ENCODE results near the gene LSAMP.
A peak's percentile ranks its signal among the peaks of the same experiment; 100 is the strongest.
"Not testable (repeated sequence)": the region's sequence is repeated elsewhere in the genome, so short reads cannot be mapped to it uniquely, and the experiment has no call there.

Gene LSAMP

DNA sequence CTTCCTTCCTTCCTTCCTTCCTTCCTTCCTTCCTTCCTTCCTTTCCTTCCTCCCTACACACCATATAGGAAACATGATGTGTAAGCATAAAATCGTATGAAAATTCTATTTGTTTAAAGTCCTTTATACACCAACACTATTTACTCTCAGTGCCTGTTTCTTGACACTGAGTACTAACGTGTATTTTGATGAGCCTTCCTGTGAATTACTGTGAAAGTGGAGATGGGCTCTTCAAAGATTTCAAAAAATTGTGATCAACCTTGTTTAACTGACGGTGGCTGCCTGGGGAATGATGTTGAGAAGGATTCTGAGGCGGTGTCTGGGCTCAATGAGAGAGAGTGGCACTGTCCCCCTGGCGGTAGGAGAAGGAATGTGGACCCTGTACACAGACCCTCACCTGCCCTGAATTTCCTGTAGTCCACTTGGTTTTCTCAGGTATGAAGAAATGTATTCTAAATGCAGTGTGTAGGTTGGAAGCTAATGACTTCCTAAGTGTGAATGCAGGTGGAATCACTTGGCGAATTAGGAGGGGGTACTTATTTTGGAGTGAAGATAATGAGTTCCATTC is 584.0 kb downstream of the LSAMP start:
- DNase-seq, result no peak

DNA sequence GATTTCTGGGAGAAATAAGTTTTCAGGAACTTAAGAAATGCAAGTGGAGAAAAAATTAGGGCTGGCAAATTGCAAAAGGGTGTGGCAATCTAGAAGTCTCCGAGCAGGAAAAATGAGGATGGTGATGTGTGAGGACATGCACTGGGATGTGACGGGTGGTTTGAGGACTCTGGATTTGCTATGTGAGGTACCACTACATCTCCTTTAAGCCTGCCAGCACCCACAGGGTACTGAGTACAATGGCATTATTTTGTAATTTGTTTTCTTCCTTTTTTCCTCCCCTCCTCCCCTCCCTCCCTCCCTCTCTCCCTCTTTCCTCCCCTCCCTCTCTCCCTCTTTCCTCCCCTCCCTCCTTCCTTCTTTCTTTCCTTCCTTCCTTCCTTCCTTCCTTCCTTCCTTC is 584.5 kb downstream of the LSAMP start:
- DNase-seq, result no peak

- DNase-seq, result no peak
Measured at GRCh38 chr3:115859002-115859807, 586.1 kb downstream of the LSAMP start.

GRCh38 chr3:115857518-115858136 is 587.7 kb downstream of the LSAMP start:
- DNase-seq, result no peak

GRCh38 chr3:115855911-115856310 is 589.4 kb downstream of the LSAMP start:
- DNase-seq, result no peak

DNA sequence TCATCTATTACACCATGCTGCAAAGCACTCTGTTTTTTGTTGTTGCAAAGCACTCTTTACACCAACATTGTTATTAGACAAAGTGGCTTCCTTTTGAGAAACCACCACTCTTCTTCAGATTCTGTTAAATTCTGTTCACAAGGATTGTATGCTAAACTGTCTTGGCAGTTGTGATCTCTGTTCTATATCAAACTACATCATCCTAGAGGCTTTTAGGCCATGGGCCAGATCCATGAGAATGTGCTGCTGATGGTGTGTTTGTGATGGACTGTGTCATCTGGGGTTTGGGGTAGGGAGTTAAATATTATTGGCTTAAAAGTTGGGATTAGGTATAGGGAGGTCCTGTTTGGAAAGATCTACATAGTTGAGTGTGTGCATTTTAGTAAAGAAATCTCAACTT is 592.2 kb downstream of the LSAMP start:
- DNase-seq, result no peak

DNA sequence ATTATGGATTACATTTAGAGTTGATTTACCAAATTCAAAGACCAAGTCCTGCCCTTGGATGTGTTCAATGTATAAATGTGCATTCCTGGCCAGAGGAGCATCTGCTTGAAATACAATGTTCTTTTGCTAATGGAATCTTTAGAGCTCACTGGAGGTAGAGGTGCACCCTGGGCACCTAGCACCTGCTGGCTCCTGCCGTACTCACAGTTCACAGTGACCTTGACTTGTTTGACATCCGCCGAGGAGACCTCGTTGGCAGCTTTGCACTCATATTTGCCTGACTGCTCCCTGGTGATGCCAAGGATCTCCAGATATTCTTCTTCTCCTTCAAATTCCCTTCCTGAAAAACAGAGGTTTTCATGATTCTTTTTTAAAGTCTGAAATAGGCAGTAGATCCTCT is 593.0 kb downstream of the LSAMP start:
- DNase-seq, result no peak

DNA sequence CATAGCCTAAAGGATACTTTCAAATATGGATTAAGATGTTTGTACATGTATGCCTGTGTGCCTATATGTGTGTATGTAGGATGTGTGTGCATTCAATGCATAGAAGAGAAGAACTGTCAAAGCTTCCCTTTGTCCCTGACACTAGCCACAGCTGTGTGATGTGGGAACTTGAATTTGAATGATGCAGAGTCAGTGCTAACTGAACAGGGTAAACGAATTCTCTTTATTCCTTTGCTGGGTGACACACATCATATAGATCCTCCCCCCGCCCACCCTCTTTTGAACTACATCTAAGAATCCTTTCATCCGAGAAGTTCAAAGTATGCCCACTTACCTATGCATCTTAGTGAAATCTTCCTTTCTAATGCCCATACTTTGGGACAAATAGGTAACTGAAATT is 593.7 kb downstream of the LSAMP start:
- no peak for DNase-seq

DNA sequence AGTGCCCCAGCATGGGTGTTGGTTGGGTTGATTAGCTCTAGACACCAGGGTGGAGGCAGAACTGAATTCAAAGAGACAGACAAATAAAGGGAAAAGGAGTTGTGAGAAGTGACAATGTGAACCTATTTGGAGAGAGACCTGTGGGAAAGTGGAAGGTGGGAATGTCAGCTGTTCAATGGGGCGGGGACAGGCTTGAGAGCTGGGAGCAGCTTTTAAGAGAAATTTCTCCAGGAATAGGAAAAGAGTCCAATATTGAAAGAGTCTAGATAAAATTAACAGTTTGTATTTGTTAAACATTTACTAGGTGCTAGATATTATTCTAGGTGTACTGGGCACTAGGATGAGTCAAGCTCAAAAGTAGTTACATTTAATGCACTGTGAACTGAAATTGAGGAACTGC is 596.6 kb downstream of the LSAMP start:
- DNase-seq, result no peak

DNA sequence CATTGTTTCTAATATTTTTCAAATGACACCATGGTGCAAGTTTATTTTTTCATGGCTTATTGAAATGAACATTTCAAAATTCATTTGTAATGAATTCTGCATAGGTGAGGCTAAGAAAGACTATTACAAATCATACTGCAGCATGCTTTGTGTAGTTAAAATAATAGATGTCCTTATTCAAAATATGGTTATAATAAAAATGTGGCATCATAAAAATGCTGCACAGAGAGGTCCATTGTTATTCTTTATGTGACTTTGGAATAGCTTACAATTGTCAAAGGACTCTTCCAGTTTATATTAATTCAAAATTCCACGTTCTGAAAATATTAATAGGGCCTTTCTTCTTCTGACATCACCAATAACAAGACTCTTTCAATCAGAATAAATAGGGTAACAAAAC is 599.3 kb downstream of the LSAMP start:
- DNase-seq, result no peak

DNA sequence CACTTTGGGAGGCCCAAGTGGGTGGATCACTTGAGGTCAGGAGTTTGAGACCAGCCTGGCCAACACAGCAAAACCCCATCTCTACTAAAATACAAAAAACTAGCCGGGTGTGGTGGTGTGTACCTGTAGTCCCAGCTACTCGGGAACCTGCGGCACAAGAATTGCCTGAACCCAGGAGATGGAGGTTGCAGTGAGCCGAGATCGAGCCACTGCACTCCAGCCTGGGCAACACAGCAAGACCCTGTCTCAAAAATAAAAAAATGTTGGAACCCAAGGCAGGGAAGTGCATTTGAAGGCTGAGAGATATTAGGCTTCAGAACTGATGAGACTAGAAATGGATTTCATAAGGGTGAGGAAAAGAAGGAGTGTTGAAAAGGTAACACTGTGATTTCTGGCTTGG is 600.6 kb downstream of the LSAMP start:
- DNase-seq, result not testable (repeated sequence)

- no peak for DNase-seq
Measured at GRCh38 chr3:115843206-115843605, 602.1 kb downstream of the LSAMP start.

DNA sequence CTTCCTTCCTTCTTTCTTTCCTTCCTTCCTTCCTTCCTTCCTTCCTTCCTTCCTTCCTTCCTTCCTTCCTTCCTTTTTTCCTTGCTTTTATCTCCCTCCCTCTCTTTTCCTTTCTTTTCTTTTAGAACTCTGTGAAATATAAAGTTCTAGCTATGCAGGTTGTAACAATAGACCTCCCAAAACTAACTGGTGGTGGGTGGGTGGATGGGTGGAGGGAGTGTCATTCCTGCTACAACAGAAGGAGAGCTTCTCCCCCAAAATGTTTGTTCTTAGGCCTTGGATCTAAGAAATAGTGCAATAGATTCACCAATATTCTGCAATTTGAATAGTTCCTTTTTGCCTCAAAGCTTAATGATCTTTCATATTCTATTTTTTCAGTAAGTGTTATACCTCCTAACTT is 606.0 kb downstream of the LSAMP start:
- DNase-seq, result no peak

- DNase-seq, result no peak
Measured at GRCh38 chr3:115838786-115839185, 606.5 kb downstream of the LSAMP start.

DNA sequence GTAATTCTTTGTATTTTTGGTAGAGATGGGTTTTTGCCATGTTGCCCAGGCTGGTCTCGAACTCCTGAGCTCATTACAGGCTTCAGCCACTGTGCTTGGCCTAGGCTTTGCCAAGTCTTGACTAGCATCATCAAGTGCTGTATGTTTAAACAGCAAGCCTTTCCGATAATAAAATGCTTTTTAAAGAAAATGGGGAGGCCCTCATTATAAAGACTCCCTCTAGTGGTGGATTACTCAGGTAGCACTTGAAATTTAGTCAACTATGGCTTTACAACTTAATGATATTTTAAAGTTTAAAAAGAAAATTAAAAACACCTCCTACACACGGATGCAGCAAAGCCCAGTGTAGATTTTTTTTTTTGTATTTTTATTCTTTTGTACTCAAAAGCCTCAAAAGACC is 608.3 kb downstream of the LSAMP start:
- peak; percentile 8 for DNase-seq

DNA sequence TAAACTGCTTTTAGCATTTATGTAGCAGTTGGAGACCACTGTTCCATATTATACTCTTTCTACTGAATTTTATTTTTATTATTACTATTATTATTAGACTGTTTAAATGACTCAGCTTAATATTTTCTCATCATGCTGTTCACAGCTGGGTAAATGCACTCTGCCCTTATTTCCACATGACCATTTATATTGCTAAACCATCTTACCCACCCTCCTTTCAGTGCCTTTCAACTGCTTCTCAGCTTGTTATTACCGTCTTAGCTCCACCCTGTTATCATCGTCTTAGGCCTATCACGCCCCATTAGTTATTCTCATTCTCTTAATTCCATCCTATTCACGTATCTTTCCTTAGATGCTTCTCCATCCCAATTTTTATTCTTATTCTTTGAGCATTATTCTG is 609.3 kb downstream of the LSAMP start:
- no peak for DNase-seq

GRCh38 chr3:115834068-115834467 is 611.2 kb downstream of the LSAMP start:
- DNase-seq, result no peak

- DNase-seq, result no peak
Measured at GRCh38 chr3:115833074-115833473, 612.2 kb downstream of the LSAMP start.

- DNase-seq, result no peak
Measured at GRCh38 chr3:115832265-115832664, 613.0 kb downstream of the LSAMP start.

DNA sequence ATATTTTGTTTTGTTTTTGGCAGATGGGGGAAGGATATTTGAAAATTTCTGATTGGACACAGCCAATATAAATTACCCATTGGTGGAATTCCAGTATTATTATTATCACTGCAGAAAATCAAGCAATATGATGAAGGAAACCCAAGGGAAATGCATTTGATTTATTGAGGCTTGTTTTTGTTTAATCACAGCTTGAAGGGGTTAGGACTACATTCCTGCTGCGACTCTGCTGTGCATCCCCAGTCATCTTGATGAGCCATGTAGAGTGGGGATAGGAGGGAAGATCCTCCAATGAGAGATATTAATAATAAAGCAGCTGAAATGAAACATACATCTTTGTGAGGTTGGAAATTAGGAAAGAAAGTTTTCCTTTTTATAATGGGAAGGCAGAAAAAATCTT is 613.4 kb downstream of the LSAMP start:
- DNase-seq, result no peak

DNA sequence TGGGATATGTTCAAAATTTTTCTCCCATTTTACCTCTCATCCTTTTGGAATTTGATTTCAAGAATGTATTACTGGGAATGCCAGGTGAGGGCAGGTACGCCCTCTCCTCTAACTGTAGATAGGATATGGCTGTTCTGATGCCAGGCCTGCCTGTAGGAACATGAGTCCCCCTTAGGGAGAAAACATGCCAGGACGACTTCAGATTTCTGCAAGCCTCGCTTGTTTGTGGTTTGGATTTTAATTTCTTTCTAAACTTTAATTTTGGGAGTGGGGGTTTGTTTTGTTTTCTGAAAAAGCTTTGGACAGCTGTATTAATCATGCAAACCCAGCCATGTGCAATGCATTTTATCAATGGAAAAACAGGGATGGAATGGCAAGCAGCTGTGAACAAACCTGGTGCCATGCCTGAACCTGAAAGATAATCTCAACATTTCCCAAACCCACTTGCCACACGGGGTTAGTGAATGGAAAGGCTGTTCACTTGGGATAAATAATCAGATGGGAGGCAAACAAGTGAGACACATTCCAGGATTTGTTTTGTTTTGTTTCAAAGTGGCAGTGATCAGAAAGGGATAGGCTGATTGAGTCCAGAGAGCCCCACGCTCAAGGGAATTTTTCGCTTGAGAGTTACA is 614.4 kb downstream of the LSAMP start:
- DNase-seq, result no peak

DNA sequence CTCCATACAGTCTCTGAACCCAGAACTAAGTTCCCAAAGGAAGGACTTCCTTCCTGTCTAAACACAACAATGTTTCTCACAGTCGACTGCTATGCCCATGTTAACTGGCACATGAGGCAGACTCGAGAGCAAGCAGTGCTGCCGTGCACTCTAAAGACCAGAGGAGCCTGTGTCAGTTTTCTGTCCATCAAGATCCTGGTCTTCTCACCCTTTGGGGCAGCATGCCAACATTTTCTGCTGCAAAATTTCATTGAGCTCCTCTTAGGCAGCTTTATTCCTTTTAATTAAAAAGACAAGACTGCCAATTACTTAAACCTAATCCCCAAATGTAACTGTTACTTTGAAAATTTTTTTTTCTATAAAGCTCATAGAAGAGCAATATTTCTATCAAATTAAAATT is 616.9 kb downstream of the LSAMP start:
- DNase-seq, result no peak

DNA sequence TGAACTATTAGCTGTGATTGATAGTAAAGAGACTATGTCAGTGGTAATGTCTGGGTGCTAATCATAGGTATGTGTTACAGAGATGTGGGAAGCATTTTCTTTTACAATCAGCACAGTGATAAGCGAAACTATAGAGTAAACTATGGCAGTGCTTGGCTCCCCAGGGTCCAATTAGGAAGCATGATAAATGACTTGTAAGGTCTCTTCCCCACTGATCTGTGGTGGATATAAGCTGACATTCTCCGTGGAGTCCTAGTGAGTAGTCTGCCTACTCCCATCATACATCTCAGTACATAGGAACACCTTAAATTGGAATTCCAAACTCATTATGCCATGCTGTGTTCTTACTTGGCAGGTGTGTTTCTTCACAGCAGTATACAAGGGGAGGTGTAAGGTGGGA is 617.8 kb downstream of the LSAMP start:
- no peak for DNase-seq

- DNase-seq, result no peak
Measured at GRCh38 chr3:115825046-115825445, 620.2 kb downstream of the LSAMP start.
